ENCODE measurements around the gene SHROOM2.

SHROOM2 gene

GRCh38 chrX:9895225-9895912, 109.1 kb downstream of the SHROOM2 start:
- TF ChIP-seq, protein P1, sequence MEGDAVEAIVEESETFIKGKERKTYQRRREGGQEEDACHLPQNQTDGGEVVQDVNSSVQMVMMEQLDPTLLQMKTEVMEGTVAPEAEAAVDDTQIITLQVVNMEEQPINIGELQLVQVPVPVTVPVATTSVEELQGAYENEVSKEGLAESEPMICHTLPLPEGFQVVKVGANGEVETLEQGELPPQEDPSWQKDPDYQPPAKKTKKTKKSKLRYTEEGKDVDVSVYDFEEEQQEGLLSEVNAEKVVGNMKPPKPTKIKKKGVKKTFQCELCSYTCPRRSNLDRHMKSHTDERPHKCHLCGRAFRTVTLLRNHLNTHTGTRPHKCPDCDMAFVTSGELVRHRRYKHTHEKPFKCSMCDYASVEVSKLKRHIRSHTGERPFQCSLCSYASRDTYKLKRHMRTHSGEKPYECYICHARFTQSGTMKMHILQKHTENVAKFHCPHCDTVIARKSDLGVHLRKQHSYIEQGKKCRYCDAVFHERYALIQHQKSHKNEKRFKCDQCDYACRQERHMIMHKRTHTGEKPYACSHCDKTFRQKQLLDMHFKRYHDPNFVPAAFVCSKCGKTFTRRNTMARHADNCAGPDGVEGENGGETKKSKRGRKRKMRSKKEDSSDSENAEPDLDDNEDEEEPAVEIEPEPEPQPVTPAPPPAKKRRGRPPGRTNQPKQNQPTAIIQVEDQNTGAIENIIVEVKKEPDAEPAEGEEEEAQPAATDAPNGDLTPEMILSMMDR (IDR thresholded peaks at IDR 0.05; ENCODE audit: control insufficient read depth, extremely low read depth, insufficient read depth) = no peak
- DNase-seq (ENCODE audit: low read depth) = no peak
- no peak overlapping the region for H3K4me3 ChIP-seq (ENCODE audit: low read depth, low read length)

- no peak for DNase-seq (ENCODE audit: low read depth)
- TF ChIP-seq, protein P1 (IDR thresholded peaks at IDR 0.05; ENCODE audit: control insufficient read depth, extremely low read depth, insufficient read depth) = no peak
- H3K4me3 ChIP-seq (ENCODE audit: low read depth, low read length) = no peak overlapping the region
Measured at GRCh38 chrX:9897761-9898161, 111.5 kb downstream of the SHROOM2 start.

DNA sequence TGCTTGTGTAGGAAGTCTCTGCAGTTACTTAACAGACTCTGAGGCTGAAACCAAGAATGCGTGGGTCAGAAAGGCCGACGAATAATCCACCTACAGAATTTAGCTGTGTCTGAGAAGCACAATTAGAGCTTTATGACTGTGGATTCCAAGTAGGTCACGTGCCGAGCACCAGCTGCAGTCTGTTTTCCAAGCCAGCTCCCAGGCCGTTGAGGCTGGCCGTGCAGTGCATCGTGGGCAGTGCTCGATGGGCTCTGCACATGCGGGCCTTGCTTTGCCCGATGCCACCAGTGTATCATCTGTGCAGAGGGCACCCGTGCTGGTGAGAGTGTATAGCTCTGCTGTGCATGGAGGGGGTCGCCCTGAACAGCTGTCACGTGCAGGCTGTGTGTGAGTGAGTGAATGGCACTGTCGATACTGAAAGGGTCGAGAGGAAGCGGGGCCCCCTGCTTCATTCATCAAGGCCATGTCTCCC, 113.4 kb downstream of the SHROOM2 start:
- no peak overlapping the region for H3K4me3 ChIP-seq (ENCODE audit: low read depth, low read length)
- no peak for DNase-seq (ENCODE audit: low read depth)
- TF ChIP-seq, protein P1 (IDR thresholded peaks at IDR 0.05; ENCODE audit: control insufficient read depth, extremely low read depth, insufficient read depth) = no peak

GRCh38 chrX:9902656-9903055, 116.4 kb downstream of the SHROOM2 start:
- TF ChIP-seq, protein P1 (IDR thresholded peaks at IDR 0.05; ENCODE audit: control insufficient read depth, extremely low read depth, insufficient read depth) = no peak
- H3K4me3 ChIP-seq (ENCODE audit: low read depth, low read length) = no peak overlapping the region
- no peak for DNase-seq (ENCODE audit: low read depth)

DNA sequence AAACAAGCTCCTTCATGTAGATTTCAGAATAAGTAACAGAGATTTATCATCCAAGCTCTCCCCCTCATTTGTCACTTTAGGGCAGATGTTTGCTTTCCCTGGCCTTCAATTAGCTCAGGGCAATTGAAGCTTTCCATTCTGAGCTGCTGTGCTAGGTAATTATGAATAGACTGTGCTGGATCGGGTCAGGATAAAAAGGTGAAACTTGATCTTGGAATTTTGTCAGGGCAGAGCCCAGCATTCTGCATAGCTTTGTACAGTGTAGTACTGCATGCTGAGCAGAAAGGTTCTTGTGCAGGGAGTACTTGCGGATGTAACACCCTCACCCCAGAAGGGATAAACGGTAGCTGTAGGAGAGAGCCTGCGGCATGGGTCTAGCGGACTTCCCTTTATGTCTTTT, 116.9 kb downstream of the SHROOM2 start:
- TF ChIP-seq, protein P1 (IDR thresholded peaks at IDR 0.05; ENCODE audit: control insufficient read depth, extremely low read depth, insufficient read depth) = no peak
- DNase-seq (ENCODE audit: low read depth) = no peak
- H3K4me3 ChIP-seq (ENCODE audit: low read depth, low read length) = no peak overlapping the region

GRCh38 chrX:9905288-9905687, 119.1 kb downstream of the SHROOM2 start:
- no peak overlapping the region for H3K4me3 ChIP-seq (ENCODE audit: low read depth, low read length)
- TF ChIP-seq, protein P1 (IDR thresholded peaks at IDR 0.05; ENCODE audit: control insufficient read depth, extremely low read depth, insufficient read depth) = no peak
- no peak for DNase-seq (ENCODE audit: low read depth)

DNA sequence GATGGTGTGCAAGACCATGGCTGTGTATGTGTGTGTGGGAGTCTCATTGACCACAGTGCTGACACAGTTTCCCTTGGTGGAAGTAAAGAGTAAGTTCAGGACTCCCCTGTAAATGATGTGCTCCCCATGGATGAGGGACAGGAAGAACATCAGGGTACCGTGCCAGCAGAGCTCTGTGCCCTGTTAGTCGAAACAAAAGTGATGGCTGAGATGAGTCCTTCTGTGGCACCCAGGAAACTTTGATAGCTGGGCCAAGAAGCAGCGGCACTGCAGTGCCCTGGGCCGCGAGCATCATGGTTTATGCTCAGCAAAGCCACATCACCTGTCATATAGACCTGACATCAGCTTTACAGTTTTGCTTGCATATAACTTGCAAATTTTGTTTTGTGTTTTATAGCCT, 119.5 kb downstream of the SHROOM2 start:
- H3K4me3 ChIP-seq (ENCODE audit: low read depth, low read length) = no peak overlapping the region
- DNase-seq (ENCODE audit: low read depth) = no peak
- TF ChIP-seq, protein P1 (IDR thresholded peaks at IDR 0.05; ENCODE audit: control insufficient read depth, extremely low read depth, insufficient read depth) = no peak

All from LNCaP clone FGC (cell line).